ENCODE results near the gene OR6K6. TPM values are rescaled to one million over a fixed set of nuclear protein-coding genes. Genes with fewer than 3 reads are reported as not detected.

Gene OR6K6, protein sequence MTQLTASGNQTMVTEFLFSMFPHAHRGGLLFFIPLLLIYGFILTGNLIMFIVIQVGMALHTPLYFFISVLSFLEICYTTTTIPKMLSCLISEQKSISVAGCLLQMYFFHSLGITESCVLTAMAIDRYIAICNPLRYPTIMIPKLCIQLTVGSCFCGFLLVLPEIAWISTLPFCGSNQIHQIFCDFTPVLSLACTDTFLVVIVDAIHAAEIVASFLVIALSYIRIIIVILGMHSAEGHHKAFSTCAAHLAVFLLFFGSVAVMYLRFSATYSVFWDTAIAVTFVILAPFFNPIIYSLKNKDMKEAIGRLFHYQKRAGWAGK
- total RNA-seq (not detected), polyA plus RNA-seq (not detected)
- long read RNA-seq, donor 1: 0 reads
- long read RNA-seq, donor 2: 0 reads

DNA sequence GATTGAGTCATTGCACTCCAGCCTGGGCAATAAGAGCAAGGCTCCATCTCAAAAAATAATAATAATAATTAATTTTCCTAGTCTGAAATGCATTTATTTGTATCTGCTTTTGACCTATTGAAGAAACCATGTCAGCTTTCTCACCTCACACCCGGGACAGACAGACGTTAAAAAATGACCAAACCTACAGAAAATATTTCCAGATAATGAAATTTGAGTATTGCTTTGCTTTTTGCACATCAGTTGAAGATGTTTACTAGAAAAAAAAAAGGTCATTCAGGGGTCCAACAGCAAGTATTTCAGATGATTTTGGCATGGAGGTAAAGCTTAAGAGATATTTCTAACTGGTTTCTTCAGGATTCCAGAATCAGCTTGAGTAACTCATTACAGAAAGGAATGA, at the start of gene OR6K6:
Gene OR6K6, plus strand, starts transcription at position 301 of the 400 bp plus-strand sequence. CDS start 168 bp downstream, outside the sequence.
- H3K4me3 ChIP-seq: no peak within 1 kb of the TSS
- intact Hi-C loops (cut with DNase I; ENCODE audit: low total_unique reads): no loop called here
- no peak for DNase-seq
- H3K9me3 ChIP-seq: no peaks in the 10 kb centered on the region
- TF ChIP-seq, protein P1, sequence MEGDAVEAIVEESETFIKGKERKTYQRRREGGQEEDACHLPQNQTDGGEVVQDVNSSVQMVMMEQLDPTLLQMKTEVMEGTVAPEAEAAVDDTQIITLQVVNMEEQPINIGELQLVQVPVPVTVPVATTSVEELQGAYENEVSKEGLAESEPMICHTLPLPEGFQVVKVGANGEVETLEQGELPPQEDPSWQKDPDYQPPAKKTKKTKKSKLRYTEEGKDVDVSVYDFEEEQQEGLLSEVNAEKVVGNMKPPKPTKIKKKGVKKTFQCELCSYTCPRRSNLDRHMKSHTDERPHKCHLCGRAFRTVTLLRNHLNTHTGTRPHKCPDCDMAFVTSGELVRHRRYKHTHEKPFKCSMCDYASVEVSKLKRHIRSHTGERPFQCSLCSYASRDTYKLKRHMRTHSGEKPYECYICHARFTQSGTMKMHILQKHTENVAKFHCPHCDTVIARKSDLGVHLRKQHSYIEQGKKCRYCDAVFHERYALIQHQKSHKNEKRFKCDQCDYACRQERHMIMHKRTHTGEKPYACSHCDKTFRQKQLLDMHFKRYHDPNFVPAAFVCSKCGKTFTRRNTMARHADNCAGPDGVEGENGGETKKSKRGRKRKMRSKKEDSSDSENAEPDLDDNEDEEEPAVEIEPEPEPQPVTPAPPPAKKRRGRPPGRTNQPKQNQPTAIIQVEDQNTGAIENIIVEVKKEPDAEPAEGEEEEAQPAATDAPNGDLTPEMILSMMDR (IDR thresholded peaks at IDR 0.05 in 8 of 11, conservative IDR thresholded peaks at IDR 0.05 in 3 of 11): no peak
- TF ChIP-seq POLR2AphosphoS5 (IDR thresholded peaks at IDR 0.05) (no peak), POLR2A (IDR thresholded peaks at IDR 0.05) (no peak)
- WGBS, 5 donors: 85 to 94% (median 89%) methylated on average over 2 of the region's 2 CpGs
- no peaks in the 10 kb centered on the region for H3K4me1 ChIP-seq
- peaks cover 0 to 8% (median 0%) of the 10 kb centered on the region in 7 donors for H3K27me3 ChIP-seq (replicated peaks in 1 of 7)
- no peaks in the 10 kb centered on the region for H3K36me3 ChIP-seq
- no peak within 1 kb of the TSS for H3K27ac ChIP-seq

DNA sequence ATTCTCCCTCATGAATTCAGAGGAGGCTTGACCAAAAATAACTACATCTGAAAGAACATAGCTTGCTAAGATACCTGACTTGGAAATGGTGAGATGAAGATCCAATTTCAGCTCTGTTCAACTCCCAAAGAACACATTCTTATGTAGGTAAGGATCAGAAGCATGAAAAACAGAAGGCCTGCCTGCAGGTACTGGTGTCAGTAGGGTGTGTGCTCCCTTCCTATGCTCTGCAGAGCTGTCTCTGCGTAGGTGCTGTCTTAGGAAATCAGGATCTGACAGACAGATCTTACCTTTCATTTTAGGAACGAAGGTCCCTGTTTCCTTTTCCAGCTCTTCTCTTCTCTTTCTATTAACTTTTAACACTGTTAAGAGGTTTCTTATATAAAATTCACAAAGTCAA, 48.4 kb upstream of the OR6K6 start:
- no peak for DNase-seq
- H3K27ac ChIP-seq: no peak overlapping the region
- no peaks in the 10 kb centered on the region for H3K4me1 ChIP-seq
- WGBS, 5 donors: 70 to 95% (median 72%) methylated on average over 2 of the region's 2 CpGs
- intact Hi-C loops (cut with DNase I; ENCODE audit: low total_unique reads): no loop called here
- no peak overlapping the region for H3K4me3 ChIP-seq
- no peaks in the 10 kb centered on the region for H3K36me3 ChIP-seq
- H3K9me3 ChIP-seq: no peaks in the 10 kb centered on the region
- H3K27me3 ChIP-seq (replicated peaks in 1 of 7): peaks cover 0 to under 1% (median 0%) of the 10 kb centered on the region in 7 donors
- no peak for TF ChIP-seq POLR2AphosphoS5 (IDR thresholded peaks at IDR 0.05)
- no peak for TF ChIP-seq POLR2A (IDR thresholded peaks at IDR 0.05)
- TF ChIP-seq, protein P1 (IDR thresholded peaks at IDR 0.05 in 8 of 11, conservative IDR thresholded peaks at IDR 0.05 in 3 of 11): no peak

DNA sequence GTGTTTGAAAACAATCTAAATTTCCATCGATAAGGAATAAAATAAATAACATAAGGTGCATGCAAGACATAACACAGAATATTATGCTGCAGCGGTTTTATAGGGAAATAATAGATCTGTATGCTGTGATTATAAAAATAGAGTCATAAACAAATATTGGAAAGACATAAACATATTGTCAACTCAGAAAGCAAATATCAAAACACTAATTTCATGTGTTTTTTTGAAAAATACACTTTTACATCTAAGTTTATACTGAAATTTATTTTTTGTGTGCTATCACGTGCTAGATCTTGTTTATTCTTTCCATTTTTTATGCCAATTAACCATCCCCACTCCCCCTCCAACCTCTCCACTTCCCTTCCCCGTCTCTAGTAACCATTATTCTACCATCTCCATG, 43.4 kb upstream of the OR6K6 start:
- Histone ChIP-seq H3K4me1 (no peaks in the 10 kb centered on the region), H3K4me3 (no peak overlapping the region), H3K36me3 (no peaks in the 10 kb centered on the region), H3K9me3 (no peaks in the 10 kb centered on the region), H3K27me3 (replicated peaks in 1 of 7) (peaks cover 0 to 5% (median 0%) of the 10 kb centered on the region in 7 donors), H3K27ac (no peak overlapping the region)
- no peak for DNase-seq
- intact Hi-C loops (cut with DNase I; ENCODE audit: low total_unique reads): no loop called here
- WGBS, 5 donors: 68 to 84% (median 76%) methylated on average over 4 of the region's 4 CpGs
- TF ChIP-seq POLR2AphosphoS5 (IDR thresholded peaks at IDR 0.05) (no peak), POLR2A (IDR thresholded peaks at IDR 0.05) (no peak)
- TF ChIP-seq, protein P1 (IDR thresholded peaks at IDR 0.05 in 8 of 11, conservative IDR thresholded peaks at IDR 0.05 in 3 of 11): no peak

DNA sequence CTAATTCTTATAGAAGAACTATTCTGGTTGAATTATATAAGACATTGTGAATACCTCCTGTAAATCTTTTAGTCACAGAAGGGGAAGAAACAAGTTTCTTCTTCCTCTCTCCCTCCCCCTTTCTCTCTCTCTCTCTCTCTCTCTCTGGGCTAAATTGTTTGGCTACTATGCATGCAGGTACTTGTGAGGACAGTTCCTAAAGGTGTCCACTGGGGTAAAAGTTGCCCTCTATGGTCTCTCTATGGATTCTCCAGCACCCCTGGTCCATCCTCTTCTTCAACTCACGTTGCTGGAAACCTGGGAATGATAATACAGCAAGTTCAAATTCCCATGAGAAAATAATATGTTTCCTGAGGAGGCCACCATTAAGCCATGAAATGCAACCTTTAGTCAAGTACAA, 39.8 kb upstream of the OR6K6 start:
- intact Hi-C loops (cut with DNase I; ENCODE audit: low total_unique reads): no loop called here
- Histone ChIP-seq H3K9me3 (no peaks in the 10 kb centered on the region), H3K27ac (no peak overlapping the region), H3K36me3 (no peaks in the 10 kb centered on the region), H3K27me3 (replicated peaks in 1 of 7) (peaks cover 0 to 5% (median 0%) of the 10 kb centered on the region in 7 donors), H3K4me3 (no peak overlapping the region), H3K4me1 (no peaks in the 10 kb centered on the region)
- DNase-seq: no peak
- WGBS, 5 donors: 49 to 65% (median 61%) methylated on average over 1 of the region's 1 CpG
- TF ChIP-seq POLR2A (IDR thresholded peaks at IDR 0.05) (no peak), POLR2AphosphoS5 (IDR thresholded peaks at IDR 0.05) (no peak)
- TF ChIP-seq, protein P1 (IDR thresholded peaks at IDR 0.05 in 8 of 11, conservative IDR thresholded peaks at IDR 0.05 in 3 of 11): no peak

Data from spleen (tissue), 13 donors.